Caco-2 (cell line): ENCODE measurements around the gene SPATA7. TPM values are rescaled to one million over a fixed set of nuclear protein-coding genes. Genes with fewer than 3 reads are reported as not detected.
"Not testable (repeated sequence)": the region's sequence is repeated elsewhere in the genome, so short reads cannot be mapped to it uniquely, and the experiment has no call there.

Experiments used
- BruUV-seq: library from RNA; stranded (reverse); fragments of 400-500 nt; replicated peaks from 2 replicates; lab custom pipeline; 2021; lab: Mats Ljungman, UMichigan
- CTCF ChIA-PET: fragments of 300-600 bp; sonication (Branson Sonifier 250); formaldehyde crosslinking; loops from one replicate; lab custom pipeline; 2022; ENCODE audit warnings: antibody characterized with exemption; lab: Charles Lee
- POLR2A ChIA-PET: fragments of 300-600 bp; sonication (Branson Sonifier 250); formaldehyde crosslinking; loops from one replicate; lab custom pipeline; 2022; ENCODE audit warnings: antibody characterized with exemption; lab: Charles Lee
- DNase-seq, 2 experiments: peaks; one replicate each; pipeline versions ENCODE4 v3.0.0 to v3.0.0-alpha.2; 2020 to 2022
- H3K27me3 ChIP-seq: replicated peaks from 2 replicates; pipeline ENCODE4 v1.6.0; 2011; ENCODE audit warnings: low read length; ENCODE audit not compliant: control insufficient read depth, insufficient read depth
- H3K36me3 ChIP-seq: 2 replicates; pipeline ENCODE4 v1.5.1; 2011; ENCODE audit warnings: low read length; ENCODE audit not compliant: control insufficient read depth, insufficient read depth
- H3K4me1 ChIP-seq: fragments of 250-450 bp; sonication (Bioruptor Pico); 2 replicates; pipeline ENCODE4 v1.5.1; 2020; ENCODE audit warnings: mild to moderate bottlenecking
- H3K4me3 ChIP-seq: 2 replicates; pipeline ENCODE4 v1.5.1; 2011; ENCODE audit warnings: low read depth, mild to moderate bottlenecking, control low read depth, low read length
- H3K9me3 ChIP-seq: fragments of 250-450 bp; sonication (Bioruptor Pico); 2 replicates; pipeline ENCODE4 v1.5.1; 2020; ENCODE audit warnings: mild to moderate bottlenecking, moderate library complexity
- H3K27ac Mint-ChIP-seq: one replicate; pipeline ENCODE4 v1.8.0; 2022; ENCODE audit warnings: mixed read lengths; ENCODE audit not compliant: unreplicated experiment
- H3K27me3 Mint-ChIP-seq: one replicate; pipeline ENCODE4 v1.8.0; 2022; ENCODE audit warnings: mixed read lengths; ENCODE audit not compliant: insufficient read depth, unreplicated experiment
- H3K36me3 Mint-ChIP-seq: one replicate; pipeline ENCODE4 v1.8.0; 2022; ENCODE audit warnings: mild to moderate bottlenecking, mixed read lengths; ENCODE audit not compliant: insufficient read depth, unreplicated experiment
- H3K4me1 Mint-ChIP-seq: one replicate; pipeline ENCODE4 v1.8.0; 2022; ENCODE audit warnings: low read depth, mixed read lengths; ENCODE audit not compliant: unreplicated experiment
- H3K4me3 Mint-ChIP-seq: one replicate; pipeline ENCODE4 v1.8.0; 2022; ENCODE audit warnings: mild to moderate bottlenecking, moderate library complexity, mixed read lengths; ENCODE audit not compliant: unreplicated experiment
- H3K9me3 Mint-ChIP-seq: one replicate; pipeline ENCODE4 v1.8.0; 2022; ENCODE audit warnings: mixed read lengths; ENCODE audit not compliant: unreplicated experiment
- intact Hi-C: fragments of 100-400 bp; cut with micrococcal nuclease; formaldehyde crosslinking; loops from one replicate; pipeline ENCODE4 v1.10.0; 2022; ENCODE audit not compliant: unreplicated experiment
- total RNA-seq: library from RNA; stranded (reverse); gene quantifications from 2 replicates; pipeline ENCODE4 v1.2.3, GENCODE V29; 2022
- TF ChIP-seq, protein P1 (sequence below), 2 experiments: fragments of 200-600 bp in 1 of 2; IDR thresholded peaks; 1 replicate in 1 of 2; 2 replicates in 1 of 2; pipeline versions ENCODE4 v1.5.1 to v1.8.0; 2011 to 2022; ENCODE audit warnings: antibody characterized with exemption in 1 of 2, control low read depth in 1 of 2, inconsistent platforms in 1 of 2, low read depth in 1 of 2, low read length in 1 of 2, mild to moderate bottlenecking in 1 of 2, moderate library complexity in 1 of 2; ENCODE audit not compliant: insufficient read depth in 1 of 2, severe bottlenecking in 1 of 2, unreplicated experiment in 1 of 2

SPATA7 gene
- total RNA-seq, 1 experiment from 2014 or later = 8.7 TPM

DNA sequence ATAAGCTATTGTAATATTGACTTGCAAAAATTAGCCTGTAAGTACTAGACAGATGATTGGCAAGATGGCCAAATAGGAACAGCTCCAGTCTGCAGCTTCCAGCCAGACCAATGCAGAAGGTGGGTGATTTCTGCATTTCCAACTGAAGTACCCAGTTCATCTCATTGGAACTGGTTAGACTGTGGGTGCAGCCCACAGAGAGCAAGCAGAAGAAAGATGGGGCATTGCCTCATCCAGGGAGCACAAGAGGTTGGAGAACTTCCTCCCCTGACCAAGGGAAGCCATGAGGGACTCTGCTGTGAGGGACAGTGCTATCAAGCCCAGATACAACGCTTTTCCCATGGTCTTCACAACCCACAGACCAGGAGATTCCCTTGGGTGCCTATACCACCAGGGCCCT, 16.0 kb upstream of the SPATA7 start:
- Mint-ChIP-seq H3K9me3 (peaks cover 6% of the 10 kb centered on the region), H3K36me3 (peaks cover 5% of the 10 kb centered on the region), H3K27me3 (no peaks in the 10 kb centered on the region), H3K4me1 (peaks cover 30% of the 10 kb centered on the region), H3K27ac (no peak overlapping the region), H3K4me3 (no peak overlapping the region)
- Histone ChIP-seq H3K36me3 (no peaks in the 10 kb centered on the region), H3K4me1 (peaks cover 32% of the 10 kb centered on the region), H3K27me3 (no peaks in the 10 kb centered on the region), H3K9me3 (peaks cover 18% of the 10 kb centered on the region), H3K4me3 (no peak overlapping the region)
- ChIA-PET CTCF (no interaction called here), POLR2A (no interaction called here)
- intact Hi-C loops = no loop called here
- BruUV-seq = no TSS peak
- TF ChIP-seq, protein P1, sequence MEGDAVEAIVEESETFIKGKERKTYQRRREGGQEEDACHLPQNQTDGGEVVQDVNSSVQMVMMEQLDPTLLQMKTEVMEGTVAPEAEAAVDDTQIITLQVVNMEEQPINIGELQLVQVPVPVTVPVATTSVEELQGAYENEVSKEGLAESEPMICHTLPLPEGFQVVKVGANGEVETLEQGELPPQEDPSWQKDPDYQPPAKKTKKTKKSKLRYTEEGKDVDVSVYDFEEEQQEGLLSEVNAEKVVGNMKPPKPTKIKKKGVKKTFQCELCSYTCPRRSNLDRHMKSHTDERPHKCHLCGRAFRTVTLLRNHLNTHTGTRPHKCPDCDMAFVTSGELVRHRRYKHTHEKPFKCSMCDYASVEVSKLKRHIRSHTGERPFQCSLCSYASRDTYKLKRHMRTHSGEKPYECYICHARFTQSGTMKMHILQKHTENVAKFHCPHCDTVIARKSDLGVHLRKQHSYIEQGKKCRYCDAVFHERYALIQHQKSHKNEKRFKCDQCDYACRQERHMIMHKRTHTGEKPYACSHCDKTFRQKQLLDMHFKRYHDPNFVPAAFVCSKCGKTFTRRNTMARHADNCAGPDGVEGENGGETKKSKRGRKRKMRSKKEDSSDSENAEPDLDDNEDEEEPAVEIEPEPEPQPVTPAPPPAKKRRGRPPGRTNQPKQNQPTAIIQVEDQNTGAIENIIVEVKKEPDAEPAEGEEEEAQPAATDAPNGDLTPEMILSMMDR (IDR thresholded peaks at IDR 0.05; ENCODE audit: insufficient read depth in 1 of 2, low read depth in 1 of 2, low read length in 1 of 2, severe bottlenecking in 1 of 2, unreplicated experiment in 1 of 2) = no peak
- DNase-seq = no peak

DNA sequence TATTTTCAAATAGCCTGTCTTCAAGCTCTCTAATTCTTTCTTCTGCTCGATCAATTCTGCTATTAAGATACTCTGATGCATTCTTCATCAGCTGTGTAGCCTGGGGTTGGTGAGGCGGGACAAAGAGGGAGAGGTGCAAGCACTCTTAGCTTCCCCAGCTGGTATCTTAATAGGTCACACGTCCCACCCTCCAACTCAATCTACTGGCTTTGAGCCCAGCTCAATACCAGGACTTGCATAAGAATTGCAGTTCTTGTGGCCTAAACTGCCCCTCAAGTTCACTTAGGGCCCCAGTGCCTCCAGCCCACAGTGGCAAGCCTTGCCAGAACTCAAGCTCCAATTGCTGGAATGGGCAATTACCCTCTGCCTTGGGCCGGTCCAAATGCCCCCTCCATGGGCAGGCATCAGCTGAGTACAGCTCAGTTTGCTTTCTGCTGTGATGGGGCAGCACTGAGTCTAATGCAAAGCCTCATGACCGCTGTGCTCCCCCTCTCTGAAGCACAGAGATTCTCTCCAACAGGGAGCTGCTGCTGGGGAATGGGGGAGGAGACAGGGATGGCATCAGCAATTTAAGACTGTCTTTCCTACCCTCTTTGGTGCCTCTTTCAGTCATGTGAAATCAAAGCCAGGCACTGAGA, 5.6 kb upstream of the SPATA7 start:
- no peak overlapping the region for H3K4me3 ChIP-seq
- peaks cover 3% of the 10 kb centered on the region for H3K27me3 Mint-ChIP-seq
- CTCF ChIA-PET = interaction anchor here (0.6 to 2.5 kb wide), 6 partner anchors 14 to 433 kb away, joined by 3 to 124 read pairs (median 4); no protein-coding TSS in a partner anchor
- no peak overlapping the region for H3K27ac Mint-ChIP-seq
- DNase-seq = no peak
- peaks cover 9% of the 10 kb centered on the region for H3K9me3 Mint-ChIP-seq
- no peaks in the 10 kb centered on the region for H3K36me3 Mint-ChIP-seq
- no peak overlapping the region for H3K4me3 Mint-ChIP-seq
- no peaks in the 10 kb centered on the region for H3K36me3 ChIP-seq
- POLR2A ChIA-PET = interaction anchor here (0.6 kb wide), 1 partner anchor 56 kb away, joined by 4 read pairs; no protein-coding TSS in a partner anchor
- no peaks in the 10 kb centered on the region for H3K4me1 ChIP-seq
- H3K27me3 ChIP-seq = no peaks in the 10 kb centered on the region
- BruUV-seq = no TSS peak
- peaks cover 7% of the 10 kb centered on the region; the same call in 1 of the 2 replicates for H3K9me3 ChIP-seq
- intact Hi-C loops = loop anchor here (1.0 to 2.0 kb wide), 6 partner anchors 57 to 435 kb away; partner anchors contain the start of gene KCNK10
- TF ChIP-seq, protein P1 (IDR thresholded peaks at IDR 0.05; ENCODE audit: insufficient read depth in 1 of 2, low read depth in 1 of 2, low read length in 1 of 2, severe bottlenecking in 1 of 2, unreplicated experiment in 1 of 2) = no peak
- no peaks in the 10 kb centered on the region for H3K4me1 Mint-ChIP-seq

DNA sequence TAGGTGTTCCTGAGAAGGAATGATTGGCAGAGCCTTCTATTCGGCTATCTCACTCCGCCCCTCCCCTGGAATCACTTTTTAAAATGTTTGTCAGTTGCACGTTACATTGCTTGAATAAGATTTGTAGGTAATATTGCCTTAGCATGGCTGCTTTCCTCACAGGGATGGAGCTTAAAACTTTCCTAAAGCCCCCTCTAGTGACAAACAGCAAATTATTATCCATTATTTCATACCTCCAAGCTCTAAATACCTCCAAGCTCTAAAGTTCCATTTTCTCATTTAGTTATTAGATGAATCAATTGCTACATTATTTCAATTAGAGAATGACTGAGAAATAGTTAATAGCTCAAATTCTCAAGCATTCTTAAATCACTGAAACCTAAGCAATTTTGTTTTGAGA, 5.1 kb upstream of the SPATA7 start:
- DNase-seq = peak in 1 of 2 experiments; percentile 29
- Histone ChIP-seq H3K9me3 (peaks cover 7% of the 10 kb centered on the region; the same call in 1 of the 2 replicates), H3K4me1 (no peaks in the 10 kb centered on the region), H3K36me3 (no peaks in the 10 kb centered on the region), H3K4me3 (no peak overlapping the region), H3K27me3 (no peaks in the 10 kb centered on the region)
- intact Hi-C loops = loop anchor here (1.0 to 2.0 kb wide), 6 partner anchors 58 to 435 kb away; partner anchors contain the start of gene KCNK10
- no TSS peak for BruUV-seq
- Mint-ChIP-seq H3K9me3 (peaks cover 9% of the 10 kb centered on the region), H3K27ac (no peak overlapping the region), H3K4me3 (no peak overlapping the region), H3K27me3 (peaks cover 3% of the 10 kb centered on the region), H3K36me3 (peaks cover 4% of the 10 kb centered on the region), H3K4me1 (no peaks in the 10 kb centered on the region)
- TF ChIP-seq, protein P1 (IDR thresholded peaks at IDR 0.05; ENCODE audit: insufficient read depth in 1 of 2, low read depth in 1 of 2, low read length in 1 of 2, severe bottlenecking in 1 of 2, unreplicated experiment in 1 of 2) = peak; percentile 38 to 47
- ChIA-PET POLR2A (interaction anchor here (0.6 kb wide), 1 partner anchor 57 kb away, joined by 4 read pairs; no protein-coding TSS in a partner anchor), CTCF (interaction anchor here (0.5 to 2.5 kb wide), 8 partner anchors 15 to 434 kb away, joined by 3 to 124 read pairs (median 4); no protein-coding TSS in a partner anchor)

DNA sequence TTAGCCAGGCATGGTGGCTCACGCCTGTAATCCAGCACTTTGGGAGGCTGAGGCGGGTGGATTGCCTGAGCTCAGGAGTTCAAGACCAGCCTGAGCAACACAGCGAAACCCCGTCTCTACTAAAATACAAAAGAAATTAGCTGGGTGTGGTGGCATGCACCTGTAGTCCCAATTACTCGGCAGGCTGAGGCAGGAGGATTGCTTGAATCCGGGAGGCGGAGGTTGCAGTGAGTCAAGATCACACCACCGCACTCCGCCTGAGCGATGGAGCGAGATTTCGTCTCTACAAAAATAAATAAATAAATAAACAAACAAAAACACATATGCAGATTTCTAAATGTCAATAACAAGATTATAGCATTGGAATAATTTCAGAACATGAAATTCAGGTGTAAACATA, 3.8 kb upstream of the SPATA7 start:
- DNase-seq, CTCF ChIA-PET, H3K27ac Mint-ChIP-seq, H3K4me3 ChIP-seq, H3K27me3 ChIP-seq, H3K4me1 ChIP-seq, H3K4me1 Mint-ChIP-seq, H3K27me3 Mint-ChIP-seq, POLR2A ChIA-PET, H3K36me3 ChIP-seq, BruUV-seq, H3K9me3 Mint-ChIP-seq, H3K4me3 Mint-ChIP-seq, H3K9me3 ChIP-seq, H3K36me3 Mint-ChIP-seq: not testable (repeated sequence)
- intact Hi-C loops = loop anchor here (2.0 kb wide), 2 partner anchors 59 to 111 kb away; partner anchors contain the start of gene KCNK10
